MCF 10A (cell line): ENCODE measurements around the gene XK. TPM values are rescaled to one million over a fixed set of nuclear protein-coding genes. Genes with fewer than 3 reads are reported as not detected.

Experiments used
- BruUV-seq: library from RNA; stranded (reverse); fragments of 400-500 nt; replicated peaks from 2 replicates; lab custom pipeline; 2021; lab: Mats Ljungman, UMichigan
- CTCF ChIA-PET: fragments of 300-600 bp; sonication (Branson Sonifier 250); formaldehyde crosslinking; extraction: SDS; loops from one replicate; lab custom pipeline; 2021; ENCODE audit warnings: antibody characterized with exemption, inconsistent platforms; lab: Yijun Ruan, JAX
- POLR2A ChIA-PET: fragments of 300-600, 350-650 bp; sonication (Branson Sonifier 250); formaldehyde crosslinking; extraction: SDS; loops from one replicate; lab custom pipeline; 2020; ENCODE audit warnings: antibody characterized with exemption, inconsistent platforms; lab: Yijun Ruan, JAX
- DNase-seq: peaks from one replicate; pipeline ENCODE4 v3.0.0-alpha.2; 2018; ENCODE audit not compliant: unreplicated experiment
- H3K27ac Mint-ChIP-seq: one replicate; pipeline ENCODE4 v1.8.0; 2022; ENCODE audit warnings: mild to moderate bottlenecking, low read depth, mixed read lengths; ENCODE audit not compliant: unreplicated experiment
- H3K27me3 Mint-ChIP-seq: one replicate; pipeline ENCODE4 v1.8.0; 2022; ENCODE audit warnings: mixed read lengths; ENCODE audit not compliant: insufficient read depth, unreplicated experiment
- H3K36me3 Mint-ChIP-seq: one replicate; pipeline ENCODE4 v1.8.0; 2022; ENCODE audit warnings: mild to moderate bottlenecking, moderate library complexity, mixed read lengths; ENCODE audit not compliant: insufficient read depth, unreplicated experiment
- H3K4me1 Mint-ChIP-seq: one replicate; pipeline ENCODE4 v1.8.0; 2022; ENCODE audit warnings: mixed read lengths; ENCODE audit not compliant: insufficient read depth, unreplicated experiment
- H3K4me3 Mint-ChIP-seq: one replicate; pipeline ENCODE4 v1.8.0; 2022; ENCODE audit warnings: mild to moderate bottlenecking, moderate library complexity, mixed read lengths; ENCODE audit not compliant: unreplicated experiment
- H3K9me3 Mint-ChIP-seq: one replicate; pipeline ENCODE4 v1.8.0; 2022; ENCODE audit warnings: mixed read lengths; ENCODE audit not compliant: unreplicated experiment
- CTCF ChIP-seq: fragments of 200-600 bp; IDR thresholded peaks from one replicate; pipeline ENCODE4 v1.8.0; 2022; ENCODE audit warnings: antibody characterized with exemption, mild to moderate bottlenecking; ENCODE audit not compliant: unreplicated experiment
- intact Hi-C: fragments of 100-400 bp; cut with micrococcal nuclease; formaldehyde crosslinking; loops from 2 replicates; pipeline ENCODE4 v1.14.1; 2022
- total RNA-seq: library from RNA; stranded (reverse); gene quantifications from 2 replicates; pipeline ENCODE4 v1.2.3, GENCODE V29; 2022

XK gene
- total RNA-seq, 1 experiment from 2014 or later, result 0.63 TPM

GRCh38 chrX:37757082-37757481 is 71.5 kb downstream of the XK start:
- no peak overlapping the region for H3K4me3 Mint-ChIP-seq
- no peak overlapping the region for H3K27ac Mint-ChIP-seq
- CTCF ChIA-PET, result interaction anchor here (4.4 kb wide), 1 partner anchor 11 kb away, joined by 22 read pairs; no protein-coding TSS in a partner anchor
- no peaks in the 10 kb centered on the region for H3K36me3 Mint-ChIP-seq
- BruUV-seq, result no TSS peak
- no peaks in the 10 kb centered on the region for H3K9me3 Mint-ChIP-seq
- H3K27me3 Mint-ChIP-seq, result peaks cover 39% of the 10 kb centered on the region
- no peak for DNase-seq
- intact Hi-C loops, result no loop called here
- no peaks in the 10 kb centered on the region for H3K4me1 Mint-ChIP-seq
- TF ChIP-seq CTCF, result no peak
- POLR2A ChIA-PET, result no interaction called here

- no peak overlapping the region for H3K4me3 Mint-ChIP-seq
- peaks cover 54% of the 10 kb centered on the region for H3K27me3 Mint-ChIP-seq
- H3K27ac Mint-ChIP-seq, result no peak overlapping the region
- DNase-seq, result no peak
- TF ChIP-seq CTCF, result no peak
- CTCF ChIA-PET, result interaction anchor here (0.7 to 4.4 kb wide), 2 partner anchors 14 to 407 kb away, joined by 6 to 22 read pairs; no protein-coding TSS in a partner anchor
- no peaks in the 10 kb centered on the region for H3K36me3 Mint-ChIP-seq
- no peaks in the 10 kb centered on the region for H3K4me1 Mint-ChIP-seq
- POLR2A ChIA-PET, result no interaction called here
- BruUV-seq, result no TSS peak
- intact Hi-C loops, result no loop called here
- no peaks in the 10 kb centered on the region for H3K9me3 Mint-ChIP-seq
These were observed 73.8 kb downstream of the XK start for GRCh38 chrX:37759351-37759750.

- Mint-ChIP-seq H3K36me3 (no peaks in the 10 kb centered on the region), H3K27me3 (peaks cover 60% of the 10 kb centered on the region), H3K27ac (no peak overlapping the region), H3K4me3 (no peak overlapping the region), H3K4me1 (no peaks in the 10 kb centered on the region), H3K9me3 (no peaks in the 10 kb centered on the region)
- BruUV-seq, result no TSS peak
- no peak for DNase-seq
- TF ChIP-seq CTCF, result no peak
- CTCF ChIA-PET, result interaction anchor here (4.4 kb wide), 1 partner anchor 14 kb away, joined by 22 read pairs; no protein-coding TSS in a partner anchor
- intact Hi-C loops, result no loop called here
- POLR2A ChIA-PET, result no interaction called here
These were observed 74.4 kb downstream of the XK start for GRCh38 chrX:37759878-37760418.

- CTCF ChIA-PET, result interaction anchor here (0.6 to 3.3 kb wide), 2 partner anchors 18 to 1990 kb away, joined by 3 to 19 read pairs; no protein-coding TSS in a partner anchor
- TF ChIP-seq CTCF, result no peak
- no peak overlapping the region for H3K4me3 Mint-ChIP-seq
- H3K4me1 Mint-ChIP-seq, result no peaks in the 10 kb centered on the region
- peaks cover 64% of the 10 kb centered on the region for H3K27me3 Mint-ChIP-seq
- POLR2A ChIA-PET, result no interaction called here
- H3K9me3 Mint-ChIP-seq, result no peaks in the 10 kb centered on the region
- no TSS peak for BruUV-seq
- no peak overlapping the region for H3K27ac Mint-ChIP-seq
- intact Hi-C loops, result no loop called here
- H3K36me3 Mint-ChIP-seq, result no peaks in the 10 kb centered on the region
- no peak for DNase-seq
These were observed 77.8 kb downstream of the XK start for GRCh38 chrX:37763400-37763799.
